ENCODE measurements around the gene SLC6A16. TPM values are rescaled to one million over a fixed set of nuclear protein-coding genes. Genes with fewer than 3 reads are reported as not detected.
"Not testable (repeated sequence)": the region's sequence is repeated elsewhere in the genome, so short reads cannot be mapped to it uniquely, and the experiment has no call there.

Gene SLC6A16
- total RNA-seq, 4 donors from 2014 or later, result 0.55 to 7.5 (median 0.88) TPM; not detected in 1

- H3K9me3 ChIP-seq, result no peaks in the 10 kb centered on the region
- H3K4me1 ChIP-seq, result peaks cover 0 to 4% of the 10 kb centered on the region in 2 donors
- no peak for DNase-seq
- no peak overlapping the region for H3K4me3 ChIP-seq
- H3K27ac ChIP-seq, result no peak overlapping the region
- no peaks in the 10 kb centered on the region for H3K36me3 ChIP-seq
- TF ChIP-seq CTCF (IDR thresholded peaks at IDR 0.05) (no peak), POLR2A (IDR thresholded peaks at IDR 0.05) (no peak)
- intact Hi-C loops (cut with DNase I; ENCODE audit: low total_unique reads), result no loop called here
- H3K27me3 ChIP-seq, result no peaks in the 10 kb centered on the region
Measured at GRCh38 chr19:49336482-49337266, 11.7 kb upstream of the SLC6A16 start.

- no peak overlapping the region for H3K27ac ChIP-seq
Measured at GRCh38 chr19:49335784-49336481, 10.9 kb upstream of the SLC6A16 start.

DNA sequence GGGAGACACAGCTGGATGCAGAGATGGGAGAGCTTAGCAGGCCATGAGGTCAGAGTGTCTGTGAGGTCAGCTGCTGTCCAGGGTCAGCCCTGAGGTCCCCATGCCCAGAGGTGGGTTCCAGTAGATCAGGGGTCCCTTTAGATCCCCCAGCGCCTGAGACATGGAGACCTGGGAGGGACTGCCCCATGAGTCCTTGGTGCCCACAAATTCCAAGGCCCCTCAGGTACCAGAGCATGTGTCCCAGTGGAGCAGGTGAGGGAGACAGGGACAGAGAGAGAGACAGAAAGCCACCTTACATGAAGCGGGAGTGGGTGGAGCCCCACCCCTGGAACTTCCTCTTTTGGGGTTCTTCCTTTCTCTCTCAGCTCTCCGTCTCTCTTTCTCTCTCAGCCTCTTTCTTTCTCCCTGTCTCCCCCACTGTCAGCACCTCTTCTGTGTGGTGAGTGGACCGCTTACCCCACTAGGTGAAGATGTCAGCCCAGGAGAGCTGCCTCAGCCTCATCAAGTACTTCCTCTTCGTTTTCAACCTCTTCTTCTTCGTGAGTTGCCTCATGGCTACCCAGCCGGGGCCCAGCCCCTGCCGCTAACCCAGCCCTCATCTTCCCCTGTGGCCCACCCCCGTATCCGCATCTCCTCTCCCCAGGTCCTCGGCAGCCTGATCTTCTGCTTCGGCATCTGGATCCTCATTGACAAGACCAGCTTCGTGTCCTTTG lies 10.2 kb upstream of the SLC6A16 start, which contains the start of gene CD37:
Gene CD37, plus strand, starts transcription at position 336 of the 713 bp plus-strand sequence. Its CDS starts 135 bp downstream, at position 471.
- Histone ChIP-seq H3K36me3 (no peaks in the 10 kb centered on the region), H3K27me3 (no peaks in the 10 kb centered on the region), H3K9me3 (no peaks in the 10 kb centered on the region), H3K27ac (no peak within 1 kb of the TSS), H3K4me1 (peaks cover 0 to 4% of the 10 kb centered on the region in 2 donors), H3K4me3 (no peak within 1 kb of the TSS)
- TF ChIP-seq CTCF (IDR thresholded peaks at IDR 0.05) (no peak), POLR2A (IDR thresholded peaks at IDR 0.05) (no peak)
- intact Hi-C loops (cut with DNase I; ENCODE audit: low total_unique reads), result no loop called here
- DNase-seq, result no peak

More at GRCh38 chr19:49335784-49336481, 10.9 kb upstream of the SLC6A16 start:
- Histone ChIP-seq H3K4me3 (no peak overlapping the region), H3K9me3 (no peaks in the 10 kb centered on the region), H3K4me1 (peaks cover 0 to 4% of the 10 kb centered on the region in 2 donors), H3K36me3 (no peaks in the 10 kb centered on the region), H3K27me3 (no peaks in the 10 kb centered on the region)
- DNase-seq, result no peak
- TF ChIP-seq POLR2A (IDR thresholded peaks at IDR 0.05), result no peak
- no peak for TF ChIP-seq CTCF (IDR thresholded peaks at IDR 0.05)
- intact Hi-C loops (cut with DNase I; ENCODE audit: low total_unique reads), result no loop called here

GRCh38 chr19:49333811-49334288 lies 8.9 kb upstream of the SLC6A16 start:
- H3K4me3 ChIP-seq, result no peak overlapping the region
- no peaks in the 10 kb centered on the region for H3K9me3 ChIP-seq
- no peak overlapping the region for H3K27ac ChIP-seq
- H3K27me3 ChIP-seq, result no peaks in the 10 kb centered on the region
- TF ChIP-seq POLR2A (IDR thresholded peaks at IDR 0.05), result no peak
- DNase-seq, result no peak
- no peaks in the 10 kb centered on the region for H3K36me3 ChIP-seq
- intact Hi-C loops (cut with DNase I; ENCODE audit: low total_unique reads), result no loop called here
- peaks cover 0 to 4% of the 10 kb centered on the region in 2 donors for H3K4me1 ChIP-seq

DNA sequence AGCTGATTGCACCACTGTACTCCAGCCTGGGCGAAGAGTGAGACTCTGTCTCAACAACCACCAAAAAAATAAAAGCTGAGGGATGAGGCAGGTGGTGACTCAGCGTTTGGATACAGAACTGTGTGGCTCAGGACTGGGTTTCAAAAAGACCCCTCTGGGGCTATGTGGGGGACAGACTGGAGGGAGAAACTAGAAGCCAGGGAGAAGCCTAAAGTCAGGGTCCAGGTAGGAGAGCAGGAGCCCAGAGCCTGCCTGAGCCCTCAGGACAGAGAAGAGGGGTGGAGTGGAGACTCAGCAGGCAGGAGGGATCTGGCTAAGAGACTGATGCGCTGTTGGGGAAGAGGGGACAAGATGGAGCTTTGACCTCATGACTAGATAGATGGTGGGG lies 8.4 kb upstream of the SLC6A16 start:
- H3K27ac ChIP-seq, result no peak overlapping the region
- no peaks in the 10 kb centered on the region for H3K4me1 ChIP-seq
- no peaks in the 10 kb centered on the region for H3K27me3 ChIP-seq
- no peak for DNase-seq
- H3K4me3 ChIP-seq, result no peak overlapping the region
- H3K36me3 ChIP-seq, result no peaks in the 10 kb centered on the region
- no peak for TF ChIP-seq CTCF (IDR thresholded peaks at IDR 0.05)
- TF ChIP-seq POLR2A (IDR thresholded peaks at IDR 0.05), result no peak
- H3K9me3 ChIP-seq, result no peaks in the 10 kb centered on the region
- intact Hi-C loops (cut with DNase I; ENCODE audit: low total_unique reads), result no loop called here

DNA sequence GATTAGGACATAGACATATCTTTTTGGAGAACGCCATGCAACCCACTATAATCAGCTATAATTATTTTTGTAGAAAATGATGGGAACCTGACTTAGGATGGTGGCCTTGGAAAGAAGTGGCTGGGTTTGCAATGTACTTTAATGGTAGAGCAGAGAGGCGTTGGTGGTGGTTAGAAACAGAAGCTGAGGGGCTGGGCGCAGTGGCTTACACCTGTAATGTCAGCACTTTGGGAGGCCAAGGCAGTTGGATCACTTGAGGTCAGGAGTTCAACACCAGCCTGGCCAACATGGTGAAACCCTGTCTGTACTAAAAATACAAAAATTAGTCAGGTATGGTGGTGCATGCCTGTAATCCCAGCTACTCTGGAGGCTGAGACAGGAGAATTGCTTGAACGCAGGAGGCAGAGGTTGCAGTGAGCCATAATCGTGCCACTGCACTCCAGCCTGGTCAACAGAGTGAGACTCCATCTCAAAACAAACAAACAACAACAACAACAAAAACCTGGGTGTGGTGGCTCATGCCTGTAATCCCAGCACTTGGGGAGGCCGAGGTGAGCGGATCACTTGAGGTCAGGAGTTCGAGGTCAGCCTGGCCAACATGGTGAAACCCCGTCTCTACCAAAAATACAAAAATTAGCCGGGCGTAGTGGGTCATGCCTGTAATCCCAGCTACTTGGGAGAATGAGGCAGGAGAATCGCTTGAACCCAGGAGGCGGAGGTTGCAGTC lies 7.9 kb upstream of the SLC6A16 start:
- H3K4me3 ChIP-seq; H3K27ac ChIP-seq; H3K27me3 ChIP-seq; H3K36me3 ChIP-seq; DNase-seq; intact Hi-C loops (cut with DNase I; ENCODE audit: low total_unique reads); H3K4me1 ChIP-seq; H3K9me3 ChIP-seq: not testable (repeated sequence)
